ENCODE results near the gene SULT1C3. TPM values are rescaled to one million over a fixed set of nuclear protein-coding genes. Genes with fewer than 3 reads are reported as not detected.

The SULT1C3 gene
- polyA plus RNA-seq (2013, experiment 1 of 2), result not detected
- polyA plus RNA-seq (2013, experiment 2 of 2), result not detected

DNA sequence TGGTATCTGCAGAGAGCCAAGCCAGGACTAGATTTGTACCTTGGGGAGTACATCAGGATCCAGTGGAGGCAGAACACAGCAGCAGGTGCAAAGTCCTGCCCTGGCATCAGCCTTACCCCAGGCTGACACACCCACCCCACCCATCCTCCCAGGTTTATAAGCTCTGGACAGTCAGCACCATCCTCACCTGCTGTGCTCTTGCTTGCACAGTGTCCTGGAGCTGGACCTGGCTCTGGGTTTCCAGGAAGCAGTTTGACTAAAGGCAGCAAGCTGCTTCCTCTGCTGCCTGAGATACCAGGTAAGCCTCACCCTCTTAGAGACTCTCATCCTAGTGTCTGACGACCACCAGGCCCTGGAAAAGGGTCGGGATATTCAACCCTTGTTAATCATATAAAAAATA, at the start of gene SULT1C3:
Gene SULT1C3 (plus strand): TSS at position 183 of the 400 bp plus-strand sequence. CDS start 7,227 bp downstream, outside the sequence.
- Histone ChIP-seq H3K18ac (ENCODE audit: low read length) (no peak within 1 kb of the TSS), H3K79me2 (ENCODE audit: control insufficient read depth, insufficient read depth, low read length) (no peaks in the 10 kb centered on the region), H3K4me3 (ENCODE audit: low read length) (no peak within 1 kb of the TSS), H2AK5ac (ENCODE audit: low read length) (no peak within 1 kb of the TSS), H2BK15ac (replicated peaks; ENCODE audit: low read depth) (no peak within 1 kb of the TSS), H3K27ac (ENCODE audit: low read depth, low read length) (no peak within 1 kb of the TSS), H4K5ac (ENCODE audit: low read length) (no peak within 1 kb of the TSS), H3K23ac (ENCODE audit: low read length) (no peak within 1 kb of the TSS), H3K4me2 (ENCODE audit: low read length) (no peak within 1 kb of the TSS), H3K4me1 (ENCODE audit: control insufficient read depth, low read depth, low read length) (no peaks in the 10 kb centered on the region), H2BK120ac (ENCODE audit: low read depth, low read length) (no peak within 1 kb of the TSS), H3K4ac (ENCODE audit: low read depth, low read length) (no peak within 1 kb of the TSS), H3K27me3 (ENCODE audit: insufficient read depth, low read length, poor library complexity) (no peaks in the 10 kb centered on the region), H3K79me1 (ENCODE audit: low read length) (no peaks in the 10 kb centered on the region), H2BK5ac (ENCODE audit: low read length) (no peak within 1 kb of the TSS), H3K9ac (ENCODE audit: low read length) (no peak within 1 kb of the TSS), H3K56ac (ENCODE audit: low read length) (no peak within 1 kb of the TSS), H4K8ac (ENCODE audit: low read depth, low read length) (no peak within 1 kb of the TSS), H3K36me3 (ENCODE audit: control insufficient read depth, insufficient read depth, low read length) (no peaks in the 10 kb centered on the region)
- WGBS (ENCODE audit: extremely low coverage, insufficient coverage, low lambda C conversion rate), result no CpG with 5 or more reads among the region's 2 CpGs
- no peak for DNase-seq

DNA sequence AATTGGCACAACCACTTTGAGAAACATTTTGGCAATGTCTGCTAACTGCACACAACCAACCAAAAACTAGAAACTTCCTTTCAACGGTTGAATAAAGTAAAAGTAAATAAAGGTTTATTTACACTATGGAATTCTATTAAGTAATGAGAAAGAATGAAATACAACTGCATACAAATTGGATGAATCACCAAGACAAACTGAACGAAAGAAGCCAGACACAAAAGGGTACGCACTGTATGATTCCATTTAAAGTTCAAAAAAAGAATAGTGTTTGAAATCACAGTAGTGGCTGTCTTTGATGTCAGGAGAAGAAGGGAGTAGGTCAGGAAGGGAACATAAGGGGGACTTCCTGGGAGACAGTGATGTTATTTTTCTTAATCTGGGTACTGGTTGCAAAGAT, 46.5 kb upstream of the SULT1C3 start:
- Histone ChIP-seq H3K36me3 (ENCODE audit: control insufficient read depth, insufficient read depth, low read length) (no peaks in the 10 kb centered on the region), H2AK5ac (ENCODE audit: low read length) (no peak overlapping the region), H2BK120ac (ENCODE audit: low read depth, low read length) (no peak overlapping the region), H3K4ac (ENCODE audit: low read depth, low read length) (no peak overlapping the region), H3K27me3 (ENCODE audit: insufficient read depth, low read length, poor library complexity) (no peaks in the 10 kb centered on the region), H3K27ac (ENCODE audit: low read depth, low read length) (no peak overlapping the region), H4K5ac (ENCODE audit: low read length) (no peak overlapping the region), H3K79me1 (ENCODE audit: low read length) (no peaks in the 10 kb centered on the region), H3K4me2 (ENCODE audit: low read length) (no peak overlapping the region), H3K56ac (ENCODE audit: low read length) (no peak overlapping the region), H2BK5ac (ENCODE audit: low read length) (no peak overlapping the region), H3K23ac (ENCODE audit: low read length) (no peak overlapping the region), H3K79me2 (ENCODE audit: control insufficient read depth, insufficient read depth, low read length) (no peaks in the 10 kb centered on the region), H3K18ac (ENCODE audit: low read length) (no peak overlapping the region), H2BK15ac (replicated peaks; ENCODE audit: low read depth) (no peak overlapping the region), H3K4me1 (ENCODE audit: control insufficient read depth, low read depth, low read length) (no peaks in the 10 kb centered on the region), H4K8ac (ENCODE audit: low read depth, low read length) (no peak overlapping the region), H3K9ac (ENCODE audit: low read length) (no peak overlapping the region), H3K4me3 (ENCODE audit: low read length) (no peak overlapping the region)
- no peak for DNase-seq
- no CpG with 5 or more reads among the region's 3 CpGs for WGBS (ENCODE audit: extremely low coverage, insufficient coverage, low lambda C conversion rate)

DNA sequence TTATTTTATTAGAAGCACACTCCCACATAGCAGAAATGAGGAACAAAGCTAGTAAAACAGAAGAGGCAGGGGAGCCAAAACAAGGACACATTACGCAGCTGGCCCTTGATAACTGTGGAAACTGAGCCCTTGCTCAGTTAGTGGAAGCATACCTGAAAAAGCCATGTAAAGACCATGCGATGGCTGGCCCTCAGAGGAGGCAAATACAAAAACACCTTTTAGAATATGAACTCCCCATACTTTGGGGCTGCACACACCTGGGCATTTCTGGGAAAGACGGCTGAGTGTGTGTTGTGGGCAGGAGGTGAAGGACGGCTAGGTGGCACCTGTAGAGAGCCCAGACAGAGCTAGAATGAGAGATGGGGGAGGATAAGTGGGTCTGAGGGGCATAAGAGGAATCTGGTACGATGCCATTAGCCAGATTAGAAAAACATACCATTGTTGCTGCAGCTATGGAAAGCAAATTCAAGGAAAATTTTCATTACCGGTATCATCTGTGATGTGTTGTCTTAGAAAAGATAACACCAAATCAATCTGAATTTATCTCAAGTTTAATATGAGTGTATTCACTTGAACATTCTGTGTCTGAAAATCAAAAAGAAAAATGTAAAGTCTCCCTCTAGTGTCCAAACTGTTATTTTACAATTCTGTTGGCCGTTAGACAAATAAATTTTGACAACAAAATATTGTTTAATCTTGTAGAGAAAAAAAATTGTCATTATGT, 45.2 kb upstream of the SULT1C3 start:
- no peak overlapping the region for H3K9ac ChIP-seq (ENCODE audit: low read length)
- H3K27ac ChIP-seq (ENCODE audit: low read depth, low read length), result no peak overlapping the region
- WGBS (ENCODE audit: extremely low coverage, insufficient coverage, low lambda C conversion rate), result no CpG with 5 or more reads among the region's 7 CpGs
- H2BK15ac ChIP-seq (replicated peaks; ENCODE audit: low read depth), result no peak overlapping the region
- H3K4ac ChIP-seq (ENCODE audit: low read depth, low read length), result no peak overlapping the region
- no peaks in the 10 kb centered on the region for H3K27me3 ChIP-seq (ENCODE audit: insufficient read depth, low read length, poor library complexity)
- H3K23ac ChIP-seq (ENCODE audit: low read length), result no peak overlapping the region
- H4K8ac ChIP-seq (ENCODE audit: low read depth, low read length), result no peak overlapping the region
- H3K79me2 ChIP-seq (ENCODE audit: control insufficient read depth, insufficient read depth, low read length), result no peaks in the 10 kb centered on the region
- H2BK5ac ChIP-seq (ENCODE audit: low read length), result no peak overlapping the region
- no peak overlapping the region for H3K4me3 ChIP-seq (ENCODE audit: low read length)
- H3K18ac ChIP-seq (ENCODE audit: low read length), result no peak overlapping the region
- H3K56ac ChIP-seq (ENCODE audit: low read length), result no peak overlapping the region
- no peaks in the 10 kb centered on the region for H3K79me1 ChIP-seq (ENCODE audit: low read length)
- no peak overlapping the region for H4K5ac ChIP-seq (ENCODE audit: low read length)
- no peak overlapping the region for H2BK120ac ChIP-seq (ENCODE audit: low read depth, low read length)
- H3K36me3 ChIP-seq (ENCODE audit: control insufficient read depth, insufficient read depth, low read length), result no peaks in the 10 kb centered on the region
- H2AK5ac ChIP-seq (ENCODE audit: low read length), result no peak overlapping the region
- no peak for DNase-seq
- H3K4me1 ChIP-seq (ENCODE audit: control insufficient read depth, low read depth, low read length), result no peaks in the 10 kb centered on the region
- H3K4me2 ChIP-seq (ENCODE audit: low read length), result no peak overlapping the region

DNA sequence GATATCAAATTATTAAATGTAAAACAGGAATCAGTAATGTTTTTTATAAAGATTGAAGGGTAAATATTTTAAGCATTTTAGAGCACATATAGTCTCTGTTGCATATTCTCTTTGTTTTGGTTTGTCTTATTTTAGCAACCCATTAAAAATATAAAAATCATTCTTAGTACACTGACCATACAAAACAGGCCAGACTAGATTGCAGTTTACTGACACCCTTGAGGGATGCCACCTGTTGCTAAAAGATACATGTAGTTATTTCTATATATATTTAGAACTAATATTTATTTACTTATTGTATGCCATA, 44.7 kb upstream of the SULT1C3 start:
- Histone ChIP-seq H3K27me3 (ENCODE audit: insufficient read depth, low read length, poor library complexity) (no peaks in the 10 kb centered on the region), H2BK5ac (ENCODE audit: low read length) (no peak overlapping the region), H3K4ac (ENCODE audit: low read depth, low read length) (no peak overlapping the region), H3K23ac (ENCODE audit: low read length) (no peak overlapping the region), H4K5ac (ENCODE audit: low read length) (no peak overlapping the region), H3K4me1 (ENCODE audit: control insufficient read depth, low read depth, low read length) (no peaks in the 10 kb centered on the region), H3K79me1 (ENCODE audit: low read length) (no peaks in the 10 kb centered on the region), H3K79me2 (ENCODE audit: control insufficient read depth, insufficient read depth, low read length) (no peaks in the 10 kb centered on the region), H3K36me3 (ENCODE audit: control insufficient read depth, insufficient read depth, low read length) (no peaks in the 10 kb centered on the region), H3K4me2 (ENCODE audit: low read length) (no peak overlapping the region), H3K56ac (ENCODE audit: low read length) (no peak overlapping the region), H3K9ac (ENCODE audit: low read length) (no peak overlapping the region), H2BK15ac (replicated peaks; ENCODE audit: low read depth) (no peak overlapping the region), H3K18ac (ENCODE audit: low read length) (no peak overlapping the region), H4K8ac (ENCODE audit: low read depth, low read length) (no peak overlapping the region), H3K27ac (ENCODE audit: low read depth, low read length) (no peak overlapping the region), H2BK120ac (ENCODE audit: low read depth, low read length) (no peak overlapping the region), H3K4me3 (ENCODE audit: low read length) (no peak overlapping the region), H2AK5ac (ENCODE audit: low read length) (no peak overlapping the region)
- no peak for DNase-seq

DNA sequence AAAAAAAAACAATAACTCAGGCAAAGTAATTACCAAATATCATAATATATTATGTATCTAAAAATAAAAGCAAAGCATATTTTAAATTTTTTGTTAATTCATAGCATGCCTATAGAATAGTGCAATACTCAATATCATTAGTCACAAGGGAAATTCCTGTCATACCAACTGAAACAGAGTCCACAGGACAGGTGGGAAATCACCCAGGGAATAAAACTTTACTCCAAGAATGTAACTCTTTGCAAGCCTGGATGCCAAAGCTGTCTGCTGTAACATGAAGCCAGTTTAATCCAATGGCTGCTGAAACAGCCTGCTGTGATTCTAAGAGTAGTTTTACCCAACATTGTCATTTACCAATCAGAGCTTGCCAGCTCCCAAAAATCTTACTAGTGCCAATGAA, 40.0 kb upstream of the SULT1C3 start:
- no peak overlapping the region for H3K56ac ChIP-seq (ENCODE audit: low read length)
- H3K4me2 ChIP-seq (ENCODE audit: low read length), result no peak overlapping the region
- H3K23ac ChIP-seq (ENCODE audit: low read length), result no peak overlapping the region
- peak; percentile 20 for DNase-seq
- H3K4me3 ChIP-seq (ENCODE audit: low read length), result no peak overlapping the region
- H3K4ac ChIP-seq (ENCODE audit: low read depth, low read length), result no peak overlapping the region
- H3K79me1 ChIP-seq (ENCODE audit: low read length), result no peaks in the 10 kb centered on the region
- H3K9ac ChIP-seq (ENCODE audit: low read length), result no peak overlapping the region
- H3K18ac ChIP-seq (ENCODE audit: low read length), result no peak overlapping the region
- H3K4me1 ChIP-seq (ENCODE audit: control insufficient read depth, low read depth, low read length), result no peaks in the 10 kb centered on the region
- no peaks in the 10 kb centered on the region for H3K36me3 ChIP-seq (ENCODE audit: control insufficient read depth, insufficient read depth, low read length)
- H4K8ac ChIP-seq (ENCODE audit: low read depth, low read length), result no peak overlapping the region
- no peak overlapping the region for H2BK15ac ChIP-seq (replicated peaks; ENCODE audit: low read depth)
- H3K27me3 ChIP-seq (ENCODE audit: insufficient read depth, low read length, poor library complexity), result no peaks in the 10 kb centered on the region
- H2BK5ac ChIP-seq (ENCODE audit: low read length), result no peak overlapping the region
- no peaks in the 10 kb centered on the region for H3K79me2 ChIP-seq (ENCODE audit: control insufficient read depth, insufficient read depth, low read length)
- H2BK120ac ChIP-seq (ENCODE audit: low read depth, low read length), result no peak overlapping the region
- H2AK5ac ChIP-seq (ENCODE audit: low read length), result no peak overlapping the region
- no peak overlapping the region for H3K27ac ChIP-seq (ENCODE audit: low read depth, low read length)
- H4K5ac ChIP-seq (ENCODE audit: low read length), result no peak overlapping the region

DNA sequence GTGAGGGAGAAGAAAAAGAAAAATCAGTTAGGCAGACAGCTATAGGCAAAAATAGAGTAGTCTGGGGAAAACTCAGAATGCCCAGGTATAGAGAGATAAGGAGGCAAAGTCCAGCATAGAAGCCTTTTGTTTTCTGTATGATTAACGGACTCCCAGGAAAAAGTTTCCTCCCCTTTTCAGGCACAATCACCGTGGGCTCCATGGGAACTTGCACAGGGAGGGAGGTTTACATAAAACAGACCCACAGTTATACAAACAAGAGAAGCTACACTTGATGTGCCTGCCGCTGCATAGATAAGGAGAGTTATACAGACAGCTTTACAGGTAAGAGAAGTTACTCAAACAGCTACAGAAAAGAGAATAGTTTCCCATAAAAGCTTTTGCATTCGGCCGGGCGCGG, 39.2 kb upstream of the SULT1C3 start:
- H3K79me2 ChIP-seq (ENCODE audit: control insufficient read depth, insufficient read depth, low read length), result no peaks in the 10 kb centered on the region
- H4K8ac ChIP-seq (ENCODE audit: low read depth, low read length), result no peak overlapping the region
- no peak overlapping the region for H3K4me3 ChIP-seq (ENCODE audit: low read length)
- no peaks in the 10 kb centered on the region for H3K79me1 ChIP-seq (ENCODE audit: low read length)
- H3K18ac ChIP-seq (ENCODE audit: low read length), result no peak overlapping the region
- no peak overlapping the region for H3K23ac ChIP-seq (ENCODE audit: low read length)
- H3K9ac ChIP-seq (ENCODE audit: low read length), result no peak overlapping the region
- H4K5ac ChIP-seq (ENCODE audit: low read length), result no peak overlapping the region
- H3K27ac ChIP-seq (ENCODE audit: low read depth, low read length), result no peak overlapping the region
- no peak overlapping the region for H2BK120ac ChIP-seq (ENCODE audit: low read depth, low read length)
- H2BK15ac ChIP-seq (replicated peaks; ENCODE audit: low read depth), result no peak overlapping the region
- no peak overlapping the region for H3K56ac ChIP-seq (ENCODE audit: low read length)
- WGBS (ENCODE audit: extremely low coverage, insufficient coverage, low lambda C conversion rate), result no CpG with 5 or more reads among the region's 7 CpGs
- no peaks in the 10 kb centered on the region for H3K27me3 ChIP-seq (ENCODE audit: insufficient read depth, low read length, poor library complexity)
- H3K36me3 ChIP-seq (ENCODE audit: control insufficient read depth, insufficient read depth, low read length), result no peaks in the 10 kb centered on the region
- no peak overlapping the region for H2AK5ac ChIP-seq (ENCODE audit: low read length)
- no peak for DNase-seq
- H3K4me1 ChIP-seq (ENCODE audit: control insufficient read depth, low read depth, low read length), result no peaks in the 10 kb centered on the region
- no peak overlapping the region for H3K4me2 ChIP-seq (ENCODE audit: low read length)
- H2BK5ac ChIP-seq (ENCODE audit: low read length), result no peak overlapping the region
- no peak overlapping the region for H3K4ac ChIP-seq (ENCODE audit: low read depth, low read length)
